Measurements from ENCODE around the gene ADAMTSL1.

ADAMTSL1 gene

DNA sequence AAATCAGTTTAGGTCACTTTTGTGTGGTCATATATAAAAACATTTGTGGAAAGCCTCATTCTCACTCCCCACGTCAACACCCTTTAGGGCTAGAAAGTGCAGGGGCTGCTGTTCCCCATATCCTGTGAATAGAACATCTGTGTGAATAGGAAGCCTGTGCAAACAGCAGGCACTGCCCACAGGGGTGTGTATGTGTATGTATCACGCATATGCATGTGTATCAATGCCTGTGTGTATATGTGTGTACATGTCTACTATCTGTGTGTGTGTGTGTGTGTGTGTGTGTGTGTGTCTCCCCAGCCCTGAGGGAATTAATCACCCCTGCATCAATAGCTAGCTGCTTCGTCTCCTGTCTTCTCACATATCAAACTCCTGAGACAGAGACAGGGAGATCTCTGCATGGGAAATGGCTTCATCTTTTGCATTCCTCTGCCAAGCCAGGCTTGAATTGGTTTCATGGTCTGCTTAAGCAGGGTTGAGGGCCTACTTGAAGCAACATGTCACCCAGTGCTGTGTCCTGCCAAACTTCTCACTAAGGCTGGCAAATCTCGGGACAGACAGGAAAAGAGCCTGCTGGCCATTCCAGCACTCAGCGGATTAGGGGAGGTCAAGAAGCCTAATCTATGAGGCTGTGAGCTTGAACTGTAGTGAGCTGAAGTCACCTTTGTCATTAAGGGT is 265.8 kb downstream of the ADAMTSL1 start:
- TF ChIP-seq, protein P1, sequence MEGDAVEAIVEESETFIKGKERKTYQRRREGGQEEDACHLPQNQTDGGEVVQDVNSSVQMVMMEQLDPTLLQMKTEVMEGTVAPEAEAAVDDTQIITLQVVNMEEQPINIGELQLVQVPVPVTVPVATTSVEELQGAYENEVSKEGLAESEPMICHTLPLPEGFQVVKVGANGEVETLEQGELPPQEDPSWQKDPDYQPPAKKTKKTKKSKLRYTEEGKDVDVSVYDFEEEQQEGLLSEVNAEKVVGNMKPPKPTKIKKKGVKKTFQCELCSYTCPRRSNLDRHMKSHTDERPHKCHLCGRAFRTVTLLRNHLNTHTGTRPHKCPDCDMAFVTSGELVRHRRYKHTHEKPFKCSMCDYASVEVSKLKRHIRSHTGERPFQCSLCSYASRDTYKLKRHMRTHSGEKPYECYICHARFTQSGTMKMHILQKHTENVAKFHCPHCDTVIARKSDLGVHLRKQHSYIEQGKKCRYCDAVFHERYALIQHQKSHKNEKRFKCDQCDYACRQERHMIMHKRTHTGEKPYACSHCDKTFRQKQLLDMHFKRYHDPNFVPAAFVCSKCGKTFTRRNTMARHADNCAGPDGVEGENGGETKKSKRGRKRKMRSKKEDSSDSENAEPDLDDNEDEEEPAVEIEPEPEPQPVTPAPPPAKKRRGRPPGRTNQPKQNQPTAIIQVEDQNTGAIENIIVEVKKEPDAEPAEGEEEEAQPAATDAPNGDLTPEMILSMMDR (IDR thresholded peaks at IDR 0.05; ENCODE audit: extremely low read depth, insufficient read depth, missing control alignments), result no peak
- DNase-seq (ENCODE audit: low spot score), result no peak
- in situ Hi-C loops (cut with MboI; ENCODE audit: low pct_unique_long_range_greater_than_20kb, low sequenced_read_pairs, unreplicated experiment), result no loop called here

DNA sequence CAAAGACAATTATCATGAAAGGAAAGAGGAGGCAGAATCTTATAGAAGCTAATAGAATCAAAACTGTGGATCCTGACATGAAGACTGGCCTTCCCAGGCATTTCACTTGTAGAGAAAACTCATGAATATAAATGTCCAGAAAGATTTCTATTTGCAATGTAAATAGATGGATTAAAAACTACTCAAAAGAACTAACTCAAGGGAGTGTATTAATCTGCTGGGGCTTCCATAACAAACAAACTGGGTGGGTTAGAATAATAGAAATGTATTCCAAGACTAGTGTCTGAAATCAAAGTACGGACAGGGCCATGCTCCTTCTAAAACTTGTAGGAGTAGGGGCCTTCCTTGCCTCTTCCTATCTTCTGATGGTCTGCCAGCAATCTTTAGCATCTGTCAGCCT is 267.4 kb downstream of the ADAMTSL1 start:
- TF ChIP-seq, protein P1 (IDR thresholded peaks at IDR 0.05; ENCODE audit: extremely low read depth, insufficient read depth, missing control alignments), result no peak
- DNase-seq (ENCODE audit: low spot score), result no peak
- in situ Hi-C loops (cut with MboI; ENCODE audit: low pct_unique_long_range_greater_than_20kb, low sequenced_read_pairs, unreplicated experiment), result no loop called here

DNA sequence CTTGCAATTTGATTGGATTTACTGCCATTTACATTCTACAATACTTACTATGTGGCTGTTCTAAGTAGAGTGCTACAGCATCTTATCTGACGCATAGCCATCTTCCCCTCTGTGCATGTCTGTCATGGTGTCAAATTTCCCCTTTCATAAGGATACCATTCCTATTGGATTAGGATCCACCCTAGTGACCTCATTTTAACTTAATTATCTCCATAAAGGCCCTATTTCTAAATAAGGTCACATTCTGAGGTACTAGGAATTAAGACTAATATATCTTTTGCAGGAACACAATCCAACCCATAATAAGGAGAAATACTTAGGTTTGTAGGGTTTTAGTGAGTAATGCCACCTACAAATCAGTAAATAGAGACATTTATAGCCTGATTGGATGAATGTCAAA is 268.0 kb downstream of the ADAMTSL1 start:
- no peak for DNase-seq (ENCODE audit: low spot score)
- in situ Hi-C loops (cut with MboI; ENCODE audit: low pct_unique_long_range_greater_than_20kb, low sequenced_read_pairs, unreplicated experiment), result no loop called here
- TF ChIP-seq, protein P1 (IDR thresholded peaks at IDR 0.05; ENCODE audit: extremely low read depth, insufficient read depth, missing control alignments), result no peak

DNA sequence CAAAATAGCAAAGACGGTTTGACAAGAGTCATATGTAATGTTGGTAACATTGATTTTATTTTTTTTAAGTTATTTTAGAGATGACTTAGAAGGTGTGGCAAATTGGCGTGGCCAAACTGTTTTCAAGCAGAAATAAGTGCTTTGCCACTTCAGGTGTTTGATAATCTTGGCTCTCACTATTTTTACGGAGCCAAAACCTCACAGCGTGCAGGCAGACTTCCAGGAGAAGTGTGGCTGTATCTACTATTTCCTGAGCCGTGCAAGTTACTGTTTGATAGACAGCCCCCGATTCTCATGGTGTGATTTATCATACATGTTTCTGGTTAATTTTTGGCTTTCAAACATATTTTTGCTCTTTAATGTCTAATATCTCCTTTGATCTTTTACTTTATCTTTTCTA is 269.5 kb downstream of the ADAMTSL1 start:
- TF ChIP-seq, protein P1 (IDR thresholded peaks at IDR 0.05; ENCODE audit: extremely low read depth, insufficient read depth, missing control alignments), result no peak
- in situ Hi-C loops (cut with MboI; ENCODE audit: low pct_unique_long_range_greater_than_20kb, low sequenced_read_pairs, unreplicated experiment), result no loop called here

DNA sequence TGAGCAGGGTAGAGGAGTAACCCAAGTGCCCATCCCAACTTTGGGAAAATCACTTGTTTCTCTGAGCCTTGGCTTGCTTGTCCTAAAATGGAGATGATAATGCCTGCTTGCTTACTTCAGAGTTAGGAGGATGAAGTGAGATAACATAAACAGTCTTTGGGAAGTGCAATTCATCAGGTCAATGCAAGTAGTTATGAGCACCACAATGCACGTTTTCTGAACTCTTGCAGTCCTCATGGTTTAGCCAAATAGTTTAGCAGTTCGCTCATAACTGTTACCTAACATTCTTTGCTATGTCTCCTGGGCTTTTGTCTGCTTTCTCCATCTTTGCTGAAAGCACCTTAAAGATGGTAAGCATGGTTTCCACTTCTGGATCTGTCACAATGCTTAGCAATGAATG is 270.0 kb downstream of the ADAMTSL1 start:
- in situ Hi-C loops (cut with MboI; ENCODE audit: low pct_unique_long_range_greater_than_20kb, low sequenced_read_pairs, unreplicated experiment), result no loop called here
- DNase-seq (ENCODE audit: low spot score), result no peak
- TF ChIP-seq, protein P1 (IDR thresholded peaks at IDR 0.05; ENCODE audit: extremely low read depth, insufficient read depth, missing control alignments), result no peak

More for the DNA sequence above, 269.5 kb downstream of the ADAMTSL1 start:
- no peak for DNase-seq (ENCODE audit: low spot score)

DNA sequence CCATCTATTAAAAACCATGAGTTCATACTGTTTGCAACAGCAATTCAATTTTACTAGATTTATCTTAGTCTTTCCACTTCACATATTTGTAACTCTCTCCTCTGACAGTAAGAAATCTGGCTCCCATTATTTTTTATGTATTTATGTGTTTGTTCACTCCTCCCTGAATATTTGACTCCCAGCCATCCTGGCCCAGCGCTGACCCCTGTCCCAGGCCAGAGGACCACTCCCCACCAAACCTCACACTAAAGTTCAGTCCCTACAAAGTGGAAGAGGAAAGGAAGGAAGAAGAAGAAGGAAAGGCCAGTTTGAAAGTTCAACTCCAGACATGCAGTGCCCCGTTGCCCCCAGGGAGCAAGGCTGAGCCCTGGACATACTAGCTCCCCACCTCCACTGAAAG is 271.8 kb downstream of the ADAMTSL1 start:
- TF ChIP-seq, protein P1 (IDR thresholded peaks at IDR 0.05; ENCODE audit: extremely low read depth, insufficient read depth, missing control alignments), result no peak
- in situ Hi-C loops (cut with MboI; ENCODE audit: low pct_unique_long_range_greater_than_20kb, low sequenced_read_pairs, unreplicated experiment), result no loop called here
- DNase-seq (ENCODE audit: low spot score), result no peak
